Breast epithelium (tissue), 4 donors: Measurements from ENCODE around the gene GRIP1. TPM values are rescaled to one million over a fixed set of nuclear protein-coding genes. Genes with fewer than 3 reads are reported as not detected.

Source experiments
- DNase-seq, 2 donors: peaks; one replicate each; pipeline ENCODE4 v3.0.0-alpha.2; 2019; ENCODE audit warnings: low spot score in 2 of 2
- H3K27ac ChIP-seq, 2 donors: fragments of 200-600 bp; sonication (generic) in 1 of 2; one replicate each; pipeline ENCODE4 v1.5.1; 2016 to 2019; ENCODE audit warnings: mild to moderate bottlenecking in 1 of 2
- H3K27me3 ChIP-seq, 2 donors: fragments of 200-600 bp; sonication (generic) in 1 of 2; one replicate each; pipeline versions ENCODE4 v1.5.1 to v1.6.0; 2017 to 2019; ENCODE audit warnings: control low read depth in 1 of 2, mild to moderate bottlenecking in 1 of 2
- H3K36me3 ChIP-seq: fragments of 200-600 bp; one replicate; pipeline ENCODE4 v1.5.1; 2019
- H3K4me1 ChIP-seq, 2 donors: fragments of 200-600 bp; sonication (generic); one replicate each; pipeline ENCODE4 v1.5.1; 2016 to 2019; ENCODE audit warnings: control low read depth in 1 of 2
- H3K4me3 ChIP-seq, 3 donors: fragments of 200-600 bp; sonication (generic); 1 replicate in 2 of 3; 2 replicates in 1 of 3; pipeline ENCODE4 v1.5.1; 2016 to 2019; ENCODE audit warnings: mild to moderate bottlenecking in 3 of 3, moderate library complexity in 2 of 3
- H3K9me3 ChIP-seq, 2 donors: fragments of 200-600 bp; sonication (generic) in 1 of 2; one replicate each; pipeline ENCODE4 v1.5.1; 2016 to 2019; ENCODE audit warnings: control low read depth in 1 of 2
- CTCF ChIP-seq, 3 donors: fragments of 450-650 bp; IDR thresholded peaks; one replicate each; pipeline ENCODE4 v1.5.1; 2016 to 2017; ENCODE audit warnings: antibody characterized with exemption in 3 of 3, mild to moderate bottlenecking in 3 of 3, moderate library complexity in 3 of 3
- POLR2A ChIP-seq: fragments of 450-650 bp; IDR thresholded peaks from one replicate; pipeline ENCODE4 v1.6.1; 2016; ENCODE audit warnings: antibody characterized with exemption, mild to moderate bottlenecking, moderate library complexity
- POLR2AphosphoS5 ChIP-seq, 3 donors: sonication (generic); formaldehyde crosslinking; IDR thresholded peaks; one replicate each; pipeline ENCODE4 v1.6.1; 2017; ENCODE audit warnings: antibody characterized with exemption in 3 of 3
- intact Hi-C: fragments of 100-400 bp; cut with DNase I; formaldehyde crosslinking; loops from one replicate; pipeline ENCODE4 v1.15.1; 2023; ENCODE audit warnings: low total_unique reads
- total RNA-seq, 3 donors: library from RNA; depleted of rRNA; stranded (reverse); fragments of >200 nt; gene quantifications; one replicate each; pipeline ENCODE4 v1.1.0, GENCODE V29; 2016

GRIP1 gene
- total RNA-seq, 3 donors from 2014 or later = 0.48 to 6.3 (median 2.9) TPM

- H3K27ac ChIP-seq = no peak overlapping the region
- no peaks in the 10 kb centered on the region for H3K9me3 ChIP-seq
- H3K4me3 ChIP-seq = no peak overlapping the region
- no peak for TF ChIP-seq POLR2AphosphoS5 (IDR thresholded peaks at IDR 0.05)
- TF ChIP-seq POLR2A = no peak
- no peak for DNase-seq
- intact Hi-C loops = no loop called here
- no peaks in the 10 kb centered on the region for H3K36me3 ChIP-seq
- H3K27me3 ChIP-seq = no peaks in the 10 kb centered on the region
- no peaks in the 10 kb centered on the region for H3K4me1 ChIP-seq
Measured at GRCh38 chr12:66533767-66534166, 145.1 kb downstream of the GRIP1 start.

GRCh38 chr12:66531766-66532165 lies 147.1 kb downstream of the GRIP1 start:
- TF ChIP-seq POLR2AphosphoS5 (IDR thresholded peaks at IDR 0.05) (no peak), POLR2A (no peak), CTCF (IDR thresholded peaks at IDR 0.05) (no peak)
- no peaks in the 10 kb centered on the region for H3K27me3 ChIP-seq
- H3K9me3 ChIP-seq = no peaks in the 10 kb centered on the region
- intact Hi-C loops = no loop called here
- H3K27ac ChIP-seq = no peak overlapping the region
- H3K4me3 ChIP-seq = no peak overlapping the region
- no peaks in the 10 kb centered on the region for H3K4me1 ChIP-seq
- no peak for DNase-seq
- no peaks in the 10 kb centered on the region for H3K36me3 ChIP-seq

GRCh38 chr12:66529934-66530333 lies 148.9 kb downstream of the GRIP1 start:
- Histone ChIP-seq H3K36me3 (no peaks in the 10 kb centered on the region), H3K4me3 (no peak overlapping the region), H3K27ac (no peak overlapping the region), H3K4me1 (no peaks in the 10 kb centered on the region), H3K9me3 (no peaks in the 10 kb centered on the region), H3K27me3 (no peaks in the 10 kb centered on the region)
- intact Hi-C loops = loop anchor here (10.0 kb wide), 1 partner anchor 205 kb away; no protein-coding TSS in a partner anchor
- TF ChIP-seq POLR2A (no peak), CTCF (IDR thresholded peaks at IDR 0.05) (no peak), POLR2AphosphoS5 (IDR thresholded peaks at IDR 0.05) (no peak)
- DNase-seq = no peak

- Histone ChIP-seq H3K27ac (no peak overlapping the region), H3K36me3 (no peaks in the 10 kb centered on the region), H3K4me3 (no peak overlapping the region), H3K9me3 (no peaks in the 10 kb centered on the region), H3K4me1 (no peaks in the 10 kb centered on the region), H3K27me3 (no peaks in the 10 kb centered on the region)
- TF ChIP-seq CTCF (IDR thresholded peaks at IDR 0.05) (no peak), POLR2A (no peak), POLR2AphosphoS5 (IDR thresholded peaks at IDR 0.05) (no peak)
- DNase-seq = no peak
- intact Hi-C loops = no loop called here
Measured at GRCh38 chr12:66516561-66516960, 162.3 kb downstream of the GRIP1 start.

- Histone ChIP-seq H3K36me3 (no peaks in the 10 kb centered on the region), H3K27me3 (no peaks in the 10 kb centered on the region), H3K9me3 (no peaks in the 10 kb centered on the region), H3K27ac (no peak overlapping the region), H3K4me1 (no peaks in the 10 kb centered on the region), H3K4me3 (no peak overlapping the region)
- no peak for DNase-seq
- TF ChIP-seq POLR2A (no peak), POLR2AphosphoS5 (IDR thresholded peaks at IDR 0.05) (no peak), CTCF (IDR thresholded peaks at IDR 0.05) (no peak)
- intact Hi-C loops = no loop called here
Measured at GRCh38 chr12:66516133-66516532, 162.7 kb downstream of the GRIP1 start.

GRCh38 chr12:66514581-66514980 lies 164.3 kb downstream of the GRIP1 start:
- no peak overlapping the region for H3K27ac ChIP-seq
- intact Hi-C loops = no loop called here
- TF ChIP-seq POLR2A (no peak), CTCF (IDR thresholded peaks at IDR 0.05) (no peak), POLR2AphosphoS5 (IDR thresholded peaks at IDR 0.05) (no peak)

More at GRCh38 chr12:66514581-66514980, 164.3 kb downstream of the GRIP1 start:
- Histone ChIP-seq H3K36me3 (no peaks in the 10 kb centered on the region), H3K4me1 (no peaks in the 10 kb centered on the region), H3K4me3 (no peak overlapping the region), H3K27me3 (no peaks in the 10 kb centered on the region), H3K9me3 (no peaks in the 10 kb centered on the region)
- no peak for DNase-seq
